ENCODE data around the gene PLOD3. TPM values are rescaled to one million over a fixed set of nuclear protein-coding genes. Genes with fewer than 3 reads are reported as not detected.

The PLOD3 gene
- total RNA-seq, 3 donors from 2014 or later (not counting 1 experiment from before 2014, with no cell fraction given) = 41.7 to 54.5 (median 45.0) TPM

GRCh38 chr7:101168412-101169049, 48.9 kb downstream of the PLOD3 start:
- no peak overlapping the region for H3K4me3 ChIP-seq (ENCODE audit: low read length)
- H3K27me3 Mint-ChIP-seq (ENCODE audit: low read depth in 2 of 2) = peaks cover 61 to 63% of the 10 kb centered on the region in 2 donors

GRCh38 chr7:101167645-101168411, 49.6 kb downstream of the PLOD3 start:
- Histone ChIP-seq H3K9me3 (ENCODE audit: control insufficient read depth, insufficient read depth, low read length) (peaks cover 5% of the 10 kb centered on the region), H3K4me3 (ENCODE audit: low read length) (no peak overlapping the region), H3K36me3 (ENCODE audit: control insufficient read depth, insufficient read depth, low read length) (no peaks in the 10 kb centered on the region), H3K27ac (ENCODE audit: low read length) (no peak overlapping the region), H3K4me1 (ENCODE audit: control insufficient read depth, insufficient read depth, low read length) (peaks cover 51% of the 10 kb centered on the region), H3K27me3 (ENCODE audit: control insufficient read depth, insufficient read depth, low read length) (peaks cover 74% of the 10 kb centered on the region)
- H3K27me3 Mint-ChIP-seq (ENCODE audit: low read depth in 2 of 2) = peaks cover 57 to 63% of the 10 kb centered on the region in 2 donors
- TF ChIP-seq CTCF (IDR thresholded peaks at IDR 0.05) = no peak
- WGBS (ENCODE audit: insufficient coverage) = 8% methylated on average over 12 of the region's 12 CpGs
- H3K4me1 Mint-ChIP-seq = peaks cover 36 to 66% of the 10 kb centered on the region in 2 donors
- H3K4me3 Mint-ChIP-seq = peak overlapping the region; percentile 35
- no peaks in the 10 kb centered on the region for H3K36me3 Mint-ChIP-seq
- ATAC-seq (no peak), DNase-seq (peak in 1 of 2 donors; percentile 17)
- no peaks in the 10 kb centered on the region for H3K9me3 Mint-ChIP-seq
- intact Hi-C loops (cut with micrococcal nuclease) = loop anchor here (2.0 kb wide), 1 partner anchor 91 kb away; no protein-coding TSS in a partner anchor
- peak overlapping the region in 1 of 2 donors; percentile 19 for H3K27ac Mint-ChIP-seq

More at GRCh38 chr7:101168412-101169049, 48.9 kb downstream of the PLOD3 start:
- H3K36me3 Mint-ChIP-seq = no peaks in the 10 kb centered on the region
- H3K27me3 ChIP-seq (ENCODE audit: control insufficient read depth, insufficient read depth, low read length) = peaks cover 81% of the 10 kb centered on the region
- DNase-seq (no peak), ATAC-seq (no peak)
- H3K9me3 ChIP-seq (ENCODE audit: control insufficient read depth, insufficient read depth, low read length) = peaks cover 5% of the 10 kb centered on the region
- H3K9me3 Mint-ChIP-seq = no peaks in the 10 kb centered on the region
- H3K27ac Mint-ChIP-seq = peak overlapping the region in 1 of 2 donors; percentile 19
- H3K4me1 Mint-ChIP-seq = peaks cover 36 to 69% of the 10 kb centered on the region in 2 donors
- 7% methylated on average over 2 of the region's 6 CpGs for WGBS (ENCODE audit: insufficient coverage)
- peaks cover 55% of the 10 kb centered on the region for H3K4me1 ChIP-seq (ENCODE audit: control insufficient read depth, insufficient read depth, low read length)
- no peak for TF ChIP-seq CTCF (IDR thresholded peaks at IDR 0.05)
- intact Hi-C loops (cut with micrococcal nuclease) = loop anchor here (1.0 to 2.0 kb wide), 2 partner anchors 24 to 92 kb away; no protein-coding TSS in a partner anchor
- no peak overlapping the region for H3K27ac ChIP-seq (ENCODE audit: low read length)
- H3K36me3 ChIP-seq (ENCODE audit: control insufficient read depth, insufficient read depth, low read length) = no peaks in the 10 kb centered on the region
- H3K4me3 Mint-ChIP-seq = no peak overlapping the region

DNA sequence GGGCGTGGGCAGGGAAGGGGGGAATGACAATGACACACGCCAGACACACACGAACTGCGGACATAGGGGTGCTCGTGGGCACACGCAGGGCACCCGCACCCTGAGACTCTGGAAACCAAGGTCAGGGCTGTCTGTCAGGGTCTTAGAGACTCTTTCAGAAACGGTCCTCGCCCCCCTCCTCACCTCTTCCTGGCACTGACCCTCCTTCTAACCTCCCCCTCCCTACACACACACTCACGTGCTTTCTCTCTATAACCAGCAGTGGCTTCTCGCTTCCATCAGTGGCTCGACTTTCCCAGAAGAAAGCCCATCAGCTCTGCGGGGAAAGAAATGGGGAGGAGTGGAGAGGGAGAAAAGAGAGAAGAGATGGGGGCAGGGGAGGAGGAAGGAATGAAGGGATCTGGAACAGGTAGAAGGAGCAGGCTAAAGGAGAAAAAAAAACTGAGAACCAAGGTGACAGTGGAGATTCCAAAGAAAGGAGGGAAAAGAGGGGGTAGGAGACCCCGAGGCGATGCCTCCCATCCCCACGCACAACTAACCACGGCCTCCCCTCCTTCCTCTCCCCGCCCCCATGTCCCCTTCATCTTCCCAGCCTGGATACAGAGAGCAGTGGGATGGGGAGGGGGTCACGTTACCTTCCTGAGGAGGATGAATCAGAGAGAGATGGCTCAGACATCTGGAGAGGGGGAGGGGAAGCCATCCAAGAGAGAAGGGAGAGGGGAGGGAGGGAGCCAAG, 50.3 kb downstream of the PLOD3 start:
- Histone ChIP-seq H3K36me3 (ENCODE audit: control insufficient read depth, insufficient read depth, low read length) (no peaks in the 10 kb centered on the region), H3K9me3 (ENCODE audit: control insufficient read depth, insufficient read depth, low read length) (peaks cover 5% of the 10 kb centered on the region), H3K27ac (ENCODE audit: low read length) (no peak overlapping the region), H3K27me3 (ENCODE audit: control insufficient read depth, insufficient read depth, low read length) (peaks cover 74% of the 10 kb centered on the region), H3K4me1 (ENCODE audit: control insufficient read depth, insufficient read depth, low read length) (peaks cover 52% of the 10 kb centered on the region), H3K4me3 (ENCODE audit: low read length) (no peak overlapping the region)
- Mint-ChIP-seq H3K4me3 (peak overlapping the region; percentile 55), H3K27ac (peak overlapping the region in 1 of 2 donors; percentile 11), H3K9me3 (no peaks in the 10 kb centered on the region), H3K36me3 (no peaks in the 10 kb centered on the region), H3K27me3 (ENCODE audit: low read depth in 2 of 2) (peaks cover 58 to 63% of the 10 kb centered on the region in 2 donors), H3K4me1 (peaks cover 36 to 62% of the 10 kb centered on the region in 2 donors)
- no peak for TF ChIP-seq CTCF (IDR thresholded peaks at IDR 0.05)
- ATAC-seq (no peak), DNase-seq (no peak)
- WGBS (ENCODE audit: insufficient coverage) = 1% methylated on average over 14 of the region's 19 CpGs
- intact Hi-C loops (cut with micrococcal nuclease) = no loop called here
